Measurements from ENCODE around the gene MGLL.

MGLL gene

DNA sequence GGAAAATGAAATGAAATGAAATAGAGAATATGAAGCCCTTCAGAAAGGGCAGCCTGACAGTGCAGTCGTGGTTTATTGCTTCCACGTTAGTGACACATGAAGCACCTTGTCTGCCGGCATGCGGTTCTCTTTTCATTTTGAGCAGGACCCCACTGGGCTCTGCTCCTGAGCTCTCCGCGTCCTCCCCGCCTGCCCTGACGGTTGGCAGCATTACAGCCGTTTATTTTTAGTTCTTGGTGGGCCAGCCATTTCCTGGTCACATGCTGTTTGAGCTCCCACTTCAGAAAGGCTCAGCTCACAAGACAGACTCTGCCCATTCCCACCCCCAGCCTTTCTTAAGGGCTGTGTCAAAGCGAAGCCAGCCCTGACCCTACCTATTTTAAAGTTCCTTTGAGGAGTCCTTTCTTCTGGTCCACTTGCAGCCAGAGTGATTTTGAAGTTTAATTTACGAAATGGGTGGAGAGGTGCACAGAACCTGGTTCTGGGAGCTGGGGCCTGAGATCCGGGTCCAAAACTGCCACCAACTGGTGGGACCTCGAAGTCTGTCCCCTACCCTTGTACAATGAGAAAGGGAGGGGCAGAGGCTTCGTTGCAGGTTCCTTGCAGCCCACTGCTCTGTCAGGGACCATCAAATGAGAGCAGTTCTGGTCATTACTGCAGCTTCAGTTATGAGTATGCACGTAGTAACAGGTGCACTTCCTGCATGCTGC is 60.1 kb downstream of the MGLL start:
- Histone ChIP-seq H3K9me3 (replicated peaks; ENCODE audit: insufficient read depth, low read length) (no peaks in the 10 kb centered on the region), H2AFZ (ENCODE audit: low read length) (no peak overlapping the region), H3K36me3 (replicated peaks; ENCODE audit: insufficient read depth, low read length) (no peaks in the 10 kb centered on the region), H3K79me2 (ENCODE audit: low read length) (no peaks in the 10 kb centered on the region), H3F3A (ENCODE audit: insufficient read depth, low read length) (no peaks in the 10 kb centered on the region), H4K20me1 (ENCODE audit: insufficient read depth, low read length) (no peaks in the 10 kb centered on the region), H3K4me3 (ENCODE audit: low read length) (no peak overlapping the region), H3K9me2 (replicated peaks; ENCODE audit: insufficient read depth, low read length) (no peaks in the 10 kb centered on the region), H3K9ac (ENCODE audit: low read length) (no peak overlapping the region), H3K27ac (ENCODE audit: low read length) (no peak overlapping the region), H3K4me2 (ENCODE audit: low read depth, low read length) (no peak overlapping the region), H3K27me3 (replicated peaks; ENCODE audit: insufficient read depth, low read length) (no peaks in the 10 kb centered on the region), H3K4me1 (ENCODE audit: low read length) (no peaks in the 10 kb centered on the region)
- DNase-seq, result no peak
- TF ChIP-seq, protein P1, sequence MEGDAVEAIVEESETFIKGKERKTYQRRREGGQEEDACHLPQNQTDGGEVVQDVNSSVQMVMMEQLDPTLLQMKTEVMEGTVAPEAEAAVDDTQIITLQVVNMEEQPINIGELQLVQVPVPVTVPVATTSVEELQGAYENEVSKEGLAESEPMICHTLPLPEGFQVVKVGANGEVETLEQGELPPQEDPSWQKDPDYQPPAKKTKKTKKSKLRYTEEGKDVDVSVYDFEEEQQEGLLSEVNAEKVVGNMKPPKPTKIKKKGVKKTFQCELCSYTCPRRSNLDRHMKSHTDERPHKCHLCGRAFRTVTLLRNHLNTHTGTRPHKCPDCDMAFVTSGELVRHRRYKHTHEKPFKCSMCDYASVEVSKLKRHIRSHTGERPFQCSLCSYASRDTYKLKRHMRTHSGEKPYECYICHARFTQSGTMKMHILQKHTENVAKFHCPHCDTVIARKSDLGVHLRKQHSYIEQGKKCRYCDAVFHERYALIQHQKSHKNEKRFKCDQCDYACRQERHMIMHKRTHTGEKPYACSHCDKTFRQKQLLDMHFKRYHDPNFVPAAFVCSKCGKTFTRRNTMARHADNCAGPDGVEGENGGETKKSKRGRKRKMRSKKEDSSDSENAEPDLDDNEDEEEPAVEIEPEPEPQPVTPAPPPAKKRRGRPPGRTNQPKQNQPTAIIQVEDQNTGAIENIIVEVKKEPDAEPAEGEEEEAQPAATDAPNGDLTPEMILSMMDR (IDR thresholded peaks at IDR 0.05; ENCODE audit: low read length), result no peak
- no peak for TF ChIP-seq EZH2 (optimal IDR thresholded peaks at IDR 0.05; ENCODE audit: low read depth, low read length)
- TF ChIP-seq EZH2phosphoT487 (IDR thresholded peaks at IDR 0.05; ENCODE audit: low read length), result no peak

DNA sequence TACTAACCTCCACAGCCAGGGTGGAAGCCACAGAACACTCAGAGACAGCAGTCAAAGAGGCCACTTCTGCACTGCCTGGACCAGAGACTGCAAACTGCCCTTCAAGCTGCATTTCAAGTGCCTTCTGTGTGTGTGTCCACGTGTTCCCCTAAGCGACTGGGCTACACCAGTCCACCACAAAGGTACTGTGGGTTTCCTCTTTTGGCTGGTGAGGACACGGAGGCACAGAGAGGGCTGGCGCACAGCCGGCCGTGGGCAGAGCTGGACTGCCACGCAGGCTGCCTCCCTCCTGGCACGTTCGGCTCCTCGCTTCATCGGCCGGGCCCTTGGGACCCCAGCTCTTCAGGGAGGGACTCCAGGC is 60.9 kb downstream of the MGLL start:
- H3K4me2 ChIP-seq (ENCODE audit: low read depth, low read length), result no peak overlapping the region
- no peaks in the 10 kb centered on the region for H3K9me2 ChIP-seq (replicated peaks; ENCODE audit: insufficient read depth, low read length)
- H3F3A ChIP-seq (ENCODE audit: insufficient read depth, low read length), result no peaks in the 10 kb centered on the region
- TF ChIP-seq, protein P1 (IDR thresholded peaks at IDR 0.05; ENCODE audit: low read length), result no peak
- no peak for TF ChIP-seq EZH2phosphoT487 (IDR thresholded peaks at IDR 0.05; ENCODE audit: low read length)
- no peak for TF ChIP-seq EZH2 (optimal IDR thresholded peaks at IDR 0.05; ENCODE audit: low read depth, low read length)
- H3K9me3 ChIP-seq (replicated peaks; ENCODE audit: insufficient read depth, low read length), result no peaks in the 10 kb centered on the region
- no peak overlapping the region for H3K27ac ChIP-seq (ENCODE audit: low read length)
- no peaks in the 10 kb centered on the region for H3K27me3 ChIP-seq (replicated peaks; ENCODE audit: insufficient read depth, low read length)
- H3K4me3 ChIP-seq (ENCODE audit: low read length), result no peak overlapping the region
- H3K9ac ChIP-seq (ENCODE audit: low read length), result no peak overlapping the region
- H3K4me1 ChIP-seq (ENCODE audit: low read length), result no peaks in the 10 kb centered on the region
- H2AFZ ChIP-seq (ENCODE audit: low read length), result no peak overlapping the region
- DNase-seq, result no peak
- H3K79me2 ChIP-seq (ENCODE audit: low read length), result no peaks in the 10 kb centered on the region
- H3K36me3 ChIP-seq (replicated peaks; ENCODE audit: insufficient read depth, low read length), result no peaks in the 10 kb centered on the region
- no peaks in the 10 kb centered on the region for H4K20me1 ChIP-seq (ENCODE audit: insufficient read depth, low read length)

DNA sequence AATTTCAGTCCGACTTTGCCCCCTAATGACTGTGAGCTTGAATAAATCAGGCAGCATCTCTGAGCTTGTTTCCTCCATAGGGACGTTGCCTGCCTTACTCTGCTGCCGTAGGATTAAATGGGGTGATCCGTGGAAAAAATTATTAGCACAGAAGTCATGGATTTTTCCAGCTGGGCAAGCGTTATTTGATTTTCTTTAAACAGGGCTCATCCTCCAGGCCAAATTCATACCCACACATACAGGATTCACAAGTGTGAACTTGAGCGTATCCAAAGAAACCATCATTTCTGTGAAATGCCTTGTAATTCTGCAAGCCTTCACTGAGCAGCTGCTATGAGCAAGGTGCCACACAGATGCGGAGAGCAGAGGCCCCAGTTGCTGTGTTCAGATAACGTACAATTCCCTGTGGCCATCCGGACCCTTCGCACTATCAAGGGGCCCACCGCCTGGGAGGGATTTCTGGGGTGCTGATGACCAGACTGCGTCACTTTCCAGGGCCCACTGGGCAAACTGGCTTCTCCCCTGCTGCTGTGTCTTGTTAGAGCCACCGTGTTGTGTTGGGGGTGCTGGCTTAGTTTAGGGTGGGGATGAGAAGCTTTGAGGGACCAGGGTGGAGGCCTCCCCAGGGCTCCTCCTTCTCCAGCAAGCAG is 61.4 kb downstream of the MGLL start:
- no peaks in the 10 kb centered on the region for H3K9me3 ChIP-seq (replicated peaks; ENCODE audit: insufficient read depth, low read length)
- TF ChIP-seq EZH2 (optimal IDR thresholded peaks at IDR 0.05; ENCODE audit: low read depth, low read length) (no peak), EZH2phosphoT487 (IDR thresholded peaks at IDR 0.05; ENCODE audit: low read length) (no peak)
- TF ChIP-seq, protein P1 (IDR thresholded peaks at IDR 0.05; ENCODE audit: low read length), result no peak
- DNase-seq, result no peak
- no peak overlapping the region for H3K4me3 ChIP-seq (ENCODE audit: low read length)
- no peaks in the 10 kb centered on the region for H3K27me3 ChIP-seq (replicated peaks; ENCODE audit: insufficient read depth, low read length)
- no peaks in the 10 kb centered on the region for H3F3A ChIP-seq (ENCODE audit: insufficient read depth, low read length)
- no peak overlapping the region for H3K27ac ChIP-seq (ENCODE audit: low read length)
- H3K79me2 ChIP-seq (ENCODE audit: low read length), result no peaks in the 10 kb centered on the region
- no peaks in the 10 kb centered on the region for H3K36me3 ChIP-seq (replicated peaks; ENCODE audit: insufficient read depth, low read length)
- no peaks in the 10 kb centered on the region for H4K20me1 ChIP-seq (ENCODE audit: insufficient read depth, low read length)
- H3K4me2 ChIP-seq (ENCODE audit: low read depth, low read length), result no peak overlapping the region
- no peaks in the 10 kb centered on the region for H3K9me2 ChIP-seq (replicated peaks; ENCODE audit: insufficient read depth, low read length)
- no peak overlapping the region for H2AFZ ChIP-seq (ENCODE audit: low read length)
- no peaks in the 10 kb centered on the region for H3K4me1 ChIP-seq (ENCODE audit: low read length)
- no peak overlapping the region for H3K9ac ChIP-seq (ENCODE audit: low read length)

Data from MM.1S (cell line).